Measurements from ENCODE around the gene DUOX2. TPM values are rescaled to one million over a fixed set of nuclear protein-coding genes. Genes with fewer than 3 reads are reported as not detected.
A peak's percentile ranks its signal among the peaks of the same experiment; 100 is the strongest.

DUOX2 gene
- polyA plus RNA-seq, 1 donor (not counting 4 experiments of a cell fraction or from before 2014, with no cell fraction given), result 0.31 TPM

- DNase-seq (ENCODE audit: low read depth, low spot score), result no peak
- H2AFZ ChIP-seq (ENCODE audit: control insufficient read depth, low read length), result no peak overlapping the region
- no peaks in the 10 kb centered on the region for H3K27me3 ChIP-seq (ENCODE audit: control insufficient read depth, extremely low read depth, insufficient read depth, low read length)
- no peaks in the 10 kb centered on the region for H3K79me2 ChIP-seq (ENCODE audit: control insufficient read depth, insufficient read depth, low read length)
- peak overlapping the region; percentile 14 for H3K27ac ChIP-seq (ENCODE audit: control insufficient read depth, insufficient read depth, low read length)
- peaks cover 25 to 29% of the 10 kb centered on the region in 2 experiments for H3K36me3 ChIP-seq (ENCODE audit: control insufficient read depth in 2 of 2, extremely low read depth in 1 of 2, insufficient read depth in 2 of 2, low read length in 2 of 2)
- H3K4me2 ChIP-seq (ENCODE audit: control insufficient read depth, extremely low read depth, insufficient read depth, low read depth, low read length), result peak overlapping the region; percentile 62
- no peak for TF ChIP-seq CTCF (optimal IDR thresholded peaks at IDR 0.05 in 1 of 3, IDR thresholded peaks at IDR 0.05 in 1 of 3, conservative IDR thresholded peaks at IDR 0.05 in 1 of 3; ENCODE audit: extremely low read depth in 1 of 3, insufficient read depth in 2 of 3, low read length in 3 of 3)
- TF ChIP-seq EZH2 (IDR thresholded peaks at IDR 0.05; ENCODE audit: low read length), result no peak
- H3K4me3 ChIP-seq (ENCODE audit: control insufficient read depth in 2 of 3, extremely low read depth in 1 of 3, insufficient read depth in 2 of 3, low read depth in 1 of 3, low read length in 3 of 3), result no peak overlapping the region
- no peak overlapping the region for H3K9ac ChIP-seq (ENCODE audit: control insufficient read depth, extremely low read depth, insufficient read depth, low read length)
- dilution Hi-C loops (cut with MboI; ENCODE audit: extremely low pct_ligation_motif_present, low sequenced_read_pairs), result no loop called here
- H3K9me1 ChIP-seq (ENCODE audit: control insufficient read depth, extremely low read depth, insufficient read depth, low read length), result peaks cover 3% of the 10 kb centered on the region
- no peak for FAIRE-seq
- H4K20me1 ChIP-seq (ENCODE audit: control insufficient read depth, extremely low read depth, insufficient read depth, low read length), result no peaks in the 10 kb centered on the region
- H3K4me1 ChIP-seq (ENCODE audit: control insufficient read depth, extremely low read depth, insufficient read depth, low read length), result peaks cover 24% of the 10 kb centered on the region
- no peaks in the 10 kb centered on the region for H3K9me3 ChIP-seq (ENCODE audit: control insufficient read depth, low read depth, low read length)
Measured at GRCh38 chr15:45149060-45149459, 35.1 kb upstream of the DUOX2 start.

GRCh38 chr15:45148076-45149059 is 34.4 kb upstream of the DUOX2 start:
- H3K4me1 ChIP-seq (ENCODE audit: control insufficient read depth, extremely low read depth, insufficient read depth, low read length), result peaks cover 24% of the 10 kb centered on the region
- H3K9me1 ChIP-seq (ENCODE audit: control insufficient read depth, extremely low read depth, insufficient read depth, low read length), result peaks cover 3% of the 10 kb centered on the region
- H3K4me2 ChIP-seq (ENCODE audit: control insufficient read depth, extremely low read depth, insufficient read depth, low read depth, low read length), result peak overlapping the region; percentile 62
- TF ChIP-seq EZH2 (IDR thresholded peaks at IDR 0.05; ENCODE audit: low read length), result no peak
- TF ChIP-seq CTCF (optimal IDR thresholded peaks at IDR 0.05 in 1 of 3, IDR thresholded peaks at IDR 0.05 in 1 of 3, conservative IDR thresholded peaks at IDR 0.05 in 1 of 3; ENCODE audit: extremely low read depth in 1 of 3, insufficient read depth in 2 of 3, low read length in 3 of 3), result no peak
- peaks cover 25 to 30% of the 10 kb centered on the region in 2 experiments for H3K36me3 ChIP-seq (ENCODE audit: control insufficient read depth in 2 of 2, extremely low read depth in 1 of 2, insufficient read depth in 2 of 2, low read length in 2 of 2)
- no peak overlapping the region for H2AFZ ChIP-seq (ENCODE audit: control insufficient read depth, low read length)
- DNase-seq (ENCODE audit: low read depth, low spot score), result no peak
- H3K27me3 ChIP-seq (ENCODE audit: control insufficient read depth, extremely low read depth, insufficient read depth, low read length), result no peaks in the 10 kb centered on the region
- no peaks in the 10 kb centered on the region for H3K9me3 ChIP-seq (ENCODE audit: control insufficient read depth, low read depth, low read length)
- H3K27ac ChIP-seq (ENCODE audit: control insufficient read depth, insufficient read depth, low read length), result peak overlapping the region; percentile 47
- no peaks in the 10 kb centered on the region for H4K20me1 ChIP-seq (ENCODE audit: control insufficient read depth, extremely low read depth, insufficient read depth, low read length)
- H3K9ac ChIP-seq (ENCODE audit: control insufficient read depth, extremely low read depth, insufficient read depth, low read length), result no peak overlapping the region
- dilution Hi-C loops (cut with MboI; ENCODE audit: extremely low pct_ligation_motif_present, low sequenced_read_pairs), result no loop called here
- H3K4me3 ChIP-seq (ENCODE audit: control insufficient read depth in 2 of 3, extremely low read depth in 1 of 3, insufficient read depth in 2 of 3, low read depth in 1 of 3, low read length in 3 of 3), result no peak overlapping the region
- FAIRE-seq, result peak; percentile 84
- H3K79me2 ChIP-seq (ENCODE audit: control insufficient read depth, insufficient read depth, low read length), result no peaks in the 10 kb centered on the region

All from keratinocyte (primary cell).